Stimulated activated CD4-positive, alpha-beta T cell treated with anti-CD3 and anti-CD28 coated beads, Interleukin-2, amount 100 ng/mL, for 24 hours (primary cell): ENCODE measurements around the gene RPS13.
A peak's percentile ranks its signal among the peaks of the same experiment; 100 is the strongest.
"Not testable (repeated sequence)": the region's sequence is repeated elsewhere in the genome, so short reads cannot be mapped to it uniquely, and the experiment has no call there.

Experiments
- DNase-seq, 2 donors: peaks; one replicate each; pipeline ENCODE4 v3.0.0-alpha.2; 2020

Gene RPS13

DNA sequence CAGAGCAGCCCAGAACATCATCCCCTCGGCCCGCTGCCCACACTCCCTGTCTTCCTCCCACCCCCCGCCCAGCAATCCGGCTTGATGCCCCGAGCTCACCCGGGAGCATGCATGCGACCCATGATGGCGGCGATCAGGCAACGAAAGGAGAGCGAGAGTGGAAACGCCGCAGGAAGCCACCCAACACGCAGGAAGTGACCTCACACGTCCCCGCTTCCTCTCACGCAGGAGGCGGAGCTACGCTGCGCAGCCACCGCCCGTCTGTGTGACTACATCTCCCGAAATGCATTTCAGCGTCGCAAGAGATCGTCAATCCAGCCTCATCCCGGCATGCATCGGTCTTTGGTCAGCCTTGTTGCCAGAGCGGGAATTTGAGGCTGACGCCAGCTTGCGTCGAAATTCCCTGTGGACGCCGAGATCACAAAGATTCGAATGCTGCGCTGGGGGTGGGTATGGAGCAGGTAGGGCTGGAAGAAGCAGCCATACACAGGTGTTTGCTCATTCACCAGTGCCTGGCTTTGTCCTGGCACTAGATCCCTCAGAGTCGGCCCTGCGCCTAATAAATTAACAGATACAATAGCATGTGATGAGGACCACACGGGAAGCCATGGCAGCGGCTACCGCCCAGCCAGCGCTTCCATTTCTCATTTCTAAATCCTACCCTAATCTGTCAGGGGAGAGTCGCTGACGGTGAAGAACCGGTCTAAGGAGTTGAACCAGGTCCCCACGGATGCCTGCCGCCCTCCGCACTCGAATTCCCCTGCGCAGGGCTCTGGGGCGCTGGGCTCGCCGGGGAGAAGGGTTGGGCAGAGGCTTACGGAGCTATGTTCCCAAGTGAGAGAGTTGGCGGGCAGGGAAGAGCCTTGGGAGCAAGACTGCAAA, at the start of gene RPS13:
RPS13 (minus strand) TSS at position 148 of the 882 bp plus-strand sequence; CDS start at position 122, 26 bp downstream.
- DNase-seq = peak; percentile 91 to 94

DNA sequence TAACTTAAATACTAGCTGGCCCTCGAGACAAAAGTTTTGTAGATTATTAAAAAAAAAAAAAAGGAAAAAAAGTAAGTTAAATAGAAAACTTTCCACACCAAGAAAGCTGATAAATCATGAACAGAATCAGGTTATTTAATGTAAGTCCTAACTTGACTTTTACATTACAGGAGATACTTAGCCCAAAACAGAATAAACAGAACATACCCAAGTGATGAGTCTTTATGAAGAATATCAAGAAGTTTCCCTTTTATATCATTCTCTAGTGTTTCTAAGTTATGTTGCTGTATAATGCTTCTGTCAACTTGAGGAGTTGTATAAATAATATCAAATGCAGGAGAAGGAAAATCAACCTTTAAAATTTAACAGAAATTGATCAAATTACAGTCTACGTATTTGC, 44.5 kb upstream of the RPS13 start:
- DNase-seq = no peak

DNA sequence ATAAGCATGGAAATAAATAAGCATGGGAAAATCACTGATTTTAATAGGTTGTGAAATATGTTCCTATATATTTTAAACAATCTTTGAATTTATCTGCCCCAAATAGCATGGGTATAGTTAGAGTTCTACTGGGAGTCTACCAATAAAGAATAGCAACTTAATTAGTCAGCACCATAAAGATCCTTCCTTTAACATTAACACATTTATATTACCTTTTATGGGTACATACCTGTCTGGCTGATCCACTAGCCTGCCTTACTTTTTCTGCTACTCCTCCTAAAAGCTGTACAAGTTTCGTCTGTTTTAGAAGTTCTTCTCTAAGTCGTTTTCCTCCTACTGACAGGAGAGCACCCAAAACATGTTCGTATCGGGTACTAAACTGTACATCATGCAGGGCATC, 39.8 kb upstream of the RPS13 start:
- DNase-seq = no peak

DNA sequence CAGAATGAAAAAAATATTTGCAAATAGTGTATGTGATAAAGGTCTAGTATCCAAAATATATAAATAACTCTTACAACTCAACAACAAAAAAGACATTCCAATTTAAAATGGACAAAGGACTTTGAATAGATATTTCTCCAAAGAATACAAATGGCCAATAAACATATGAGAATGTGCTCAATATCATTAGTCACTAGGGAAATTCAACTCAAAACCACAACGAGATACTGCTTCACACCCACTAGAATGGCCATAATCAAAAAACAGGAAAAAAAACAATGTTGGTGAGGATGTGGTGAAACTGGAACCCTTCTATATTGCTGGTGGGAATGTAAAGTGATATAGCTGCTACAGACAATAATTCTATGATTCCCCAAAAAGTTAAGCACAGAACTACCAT, 38.6 kb upstream of the RPS13 start:
- no peak for DNase-seq

DNA sequence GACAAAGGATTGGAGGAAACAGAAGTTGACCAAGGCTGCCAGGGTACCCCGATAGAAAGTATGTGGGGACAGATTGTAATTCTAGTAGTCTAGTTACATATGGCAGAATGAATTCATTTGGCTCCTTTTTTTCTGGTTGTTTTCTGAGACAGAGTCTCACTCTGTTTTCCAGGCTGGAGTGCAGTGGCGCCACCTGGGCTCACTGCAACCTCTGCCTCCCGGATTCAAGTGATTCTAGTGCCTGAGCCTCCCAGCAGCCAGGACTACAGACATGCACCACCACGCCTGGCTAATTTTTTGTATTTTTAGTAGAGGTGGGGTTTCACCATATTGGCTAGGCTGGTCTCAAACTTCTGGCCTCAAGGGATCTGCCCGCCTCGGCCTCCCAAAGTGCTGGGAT, 30.3 kb upstream of the RPS13 start:
- not testable (repeated sequence) for DNase-seq

GRCh38 chr11:17105404-17106040, 28.1 kb upstream of the RPS13 start:
- DNase-seq = not testable (repeated sequence)

DNA sequence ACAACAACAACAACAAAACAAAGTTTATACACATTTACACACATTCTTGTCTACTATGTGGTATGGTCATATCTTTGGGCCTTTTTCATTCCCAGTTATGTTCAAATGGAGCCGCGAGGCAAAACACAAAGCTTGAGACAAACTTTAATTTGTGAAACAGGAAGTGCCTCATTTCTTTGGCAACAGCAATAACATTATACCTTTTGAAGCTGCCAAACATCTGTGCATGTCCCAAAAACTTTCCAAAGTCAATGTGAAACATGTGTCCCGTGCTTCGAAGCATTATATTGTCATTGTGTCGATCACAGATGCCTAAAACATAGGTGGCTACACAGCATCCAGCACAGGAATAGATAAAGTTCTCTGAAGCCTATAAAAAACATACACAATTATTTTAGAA, 25.0 kb upstream of the RPS13 start:
- DNase-seq = no peak

DNA sequence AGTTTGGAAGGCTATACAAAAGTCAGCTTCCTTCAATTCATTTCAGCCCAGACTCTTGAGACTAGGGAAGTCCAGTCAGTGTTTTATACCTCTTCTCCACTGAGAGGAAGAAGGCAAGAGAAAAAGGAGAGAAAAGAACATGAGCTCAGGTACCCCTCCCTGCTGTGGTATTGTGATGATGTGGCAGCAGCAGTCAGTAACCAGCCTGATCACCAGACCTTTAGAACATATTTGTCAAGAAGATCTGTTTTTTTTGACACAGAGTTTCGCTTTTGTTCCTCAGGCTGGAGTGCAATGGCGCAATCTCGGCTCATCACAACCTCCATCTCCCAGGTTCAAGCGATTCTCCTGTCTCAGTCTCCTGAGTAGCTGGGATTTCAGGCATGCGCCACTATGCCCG, 21.2 kb upstream of the RPS13 start:
- no peak for DNase-seq

DNA sequence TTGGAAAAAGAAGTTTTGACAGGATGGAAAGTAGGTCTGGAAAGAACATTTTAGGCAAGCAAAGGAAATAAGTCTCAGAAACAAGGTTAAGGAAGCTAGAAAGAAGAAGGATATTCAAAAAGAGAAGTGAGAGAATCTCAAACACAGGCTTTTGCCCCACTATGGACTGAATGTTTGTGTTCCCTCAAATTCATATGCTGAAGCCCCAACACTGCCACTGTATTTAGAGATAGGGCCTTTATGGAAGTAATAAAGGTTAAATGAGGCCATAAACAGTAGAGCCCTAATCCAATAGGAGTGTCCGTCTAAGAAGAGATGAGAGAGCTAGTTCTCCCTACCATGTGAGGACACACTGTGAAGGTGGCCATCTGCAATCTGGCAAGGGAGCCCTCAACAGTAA, 20.6 kb upstream of the RPS13 start:
- no peak for DNase-seq

DNA sequence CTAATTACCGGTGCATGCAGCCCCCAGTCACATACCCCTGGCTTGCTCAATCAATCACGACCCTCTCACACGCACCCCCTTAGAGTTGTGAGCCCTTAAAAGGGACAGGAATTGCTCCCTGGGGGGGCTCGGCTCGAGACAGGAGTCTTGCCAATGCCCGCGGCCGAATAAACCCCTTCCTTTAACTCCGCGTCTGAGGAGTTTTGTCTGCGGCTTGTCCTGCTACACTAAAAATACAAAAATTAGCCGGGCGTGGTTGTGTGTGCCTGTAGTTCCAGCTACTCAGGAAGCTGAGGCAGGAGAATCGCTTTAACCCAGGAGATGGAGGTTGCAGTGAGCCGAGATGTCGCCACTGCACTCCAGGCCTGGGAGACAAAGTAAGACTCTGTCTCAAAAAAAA, 8.5 kb upstream of the RPS13 start:
- DNase-seq = not testable (repeated sequence)

DNA sequence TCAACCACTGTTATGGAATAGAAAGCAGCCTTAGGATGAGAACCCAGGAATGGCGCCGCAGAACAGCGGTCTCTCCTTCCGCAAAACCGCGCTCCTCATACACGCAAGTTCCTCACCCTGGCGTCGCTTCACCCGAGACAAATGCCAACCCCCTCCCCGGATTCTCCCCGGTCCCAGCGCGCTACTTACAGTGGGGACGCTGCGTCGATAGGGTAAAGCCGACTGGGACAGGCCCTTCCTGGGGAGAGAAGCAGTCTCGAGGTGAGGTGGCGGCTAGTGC, 287 bp downstream of the RPS13 start:
- DNase-seq = no peak

DNA sequence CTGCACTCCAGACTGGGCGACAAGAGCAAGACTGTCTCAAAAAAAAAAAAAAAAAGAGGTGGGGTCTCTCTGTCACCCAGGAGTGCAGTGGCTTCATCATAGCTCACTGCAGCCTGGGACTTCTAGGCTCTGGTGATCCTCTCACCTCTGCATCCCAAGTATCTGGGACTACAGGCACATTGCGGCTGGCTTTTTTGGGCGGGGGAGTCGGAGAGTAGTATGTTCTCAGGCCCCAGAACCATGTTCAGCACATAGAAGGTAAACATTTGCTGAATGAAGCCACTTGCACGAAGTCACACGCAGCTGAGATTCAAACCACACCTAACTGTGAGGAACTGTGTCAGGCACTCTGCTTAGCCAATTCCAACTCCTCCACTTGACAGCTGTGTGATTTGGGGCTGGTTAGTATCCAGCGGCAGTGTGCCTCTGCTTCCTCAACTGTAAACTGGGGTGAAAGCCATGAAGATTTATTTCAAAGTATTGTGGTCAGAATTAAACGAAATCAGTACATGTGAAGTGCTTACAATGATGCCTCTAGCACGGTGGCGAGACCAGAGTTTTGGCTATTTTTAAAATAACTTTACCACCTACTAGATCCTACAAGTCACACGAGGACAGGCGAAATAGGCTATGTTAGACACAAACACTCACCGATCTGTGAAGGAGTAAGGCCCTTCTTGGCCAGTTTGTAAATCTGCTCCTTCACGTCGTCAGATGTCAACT, 789 bp downstream of the RPS13 start:
- no peak for DNase-seq

GRCh38 chr11:17075506-17075905, 2.0 kb downstream of the RPS13 start:
- no peak for DNase-seq

DNA sequence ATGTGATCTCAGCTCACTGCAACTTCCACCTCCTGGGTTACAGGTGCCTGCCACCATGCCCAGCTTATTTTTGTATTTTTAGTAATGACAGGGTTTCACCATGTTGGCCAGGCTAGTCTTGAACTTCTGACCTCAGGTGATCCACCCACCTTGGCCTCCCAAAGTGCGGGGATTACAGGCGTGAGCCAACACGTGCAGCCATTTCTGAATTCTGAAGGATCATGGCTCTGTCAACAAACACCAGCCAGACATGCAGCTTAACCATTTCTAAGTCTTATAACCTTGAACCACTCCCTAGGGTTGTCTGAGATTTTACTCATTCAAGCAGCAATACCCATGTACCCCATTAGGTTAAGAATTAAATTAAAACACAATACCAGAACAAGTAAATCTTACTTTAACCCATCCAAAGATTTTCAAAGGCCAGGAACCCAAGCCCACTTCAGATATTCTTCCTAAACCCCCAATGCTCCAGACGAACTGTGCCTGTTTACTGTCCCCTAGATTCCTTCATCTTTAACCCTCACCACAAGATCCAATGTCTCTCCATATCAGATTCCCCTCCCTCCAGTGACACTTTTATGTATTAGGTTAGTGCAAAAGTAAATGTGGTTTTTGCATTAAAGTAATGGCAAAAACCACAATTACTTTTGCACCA, 4.0 kb downstream of the RPS13 start:
- DNase-seq = no peak

DNA sequence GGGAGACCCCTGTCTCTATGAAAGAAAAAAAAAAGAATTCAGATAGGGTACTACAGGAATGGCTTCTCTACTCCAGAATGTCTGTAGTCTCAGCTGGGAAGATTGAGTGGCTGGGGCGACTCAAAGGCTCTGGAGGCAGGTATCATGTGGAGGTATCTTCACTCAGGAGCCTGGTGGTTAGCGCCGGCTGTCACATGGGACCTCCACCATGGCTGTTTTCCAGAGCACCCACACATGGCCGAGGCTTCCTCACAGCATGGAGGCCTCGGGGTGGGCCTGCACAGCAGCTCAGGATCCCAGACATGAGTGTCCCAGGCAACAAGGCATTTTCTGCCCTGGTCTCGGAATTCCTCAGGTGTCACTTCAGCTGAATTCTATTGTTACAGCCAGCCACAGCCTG, 10.1 kb downstream of the RPS13 start:
- DNase-seq = no peak

DNA sequence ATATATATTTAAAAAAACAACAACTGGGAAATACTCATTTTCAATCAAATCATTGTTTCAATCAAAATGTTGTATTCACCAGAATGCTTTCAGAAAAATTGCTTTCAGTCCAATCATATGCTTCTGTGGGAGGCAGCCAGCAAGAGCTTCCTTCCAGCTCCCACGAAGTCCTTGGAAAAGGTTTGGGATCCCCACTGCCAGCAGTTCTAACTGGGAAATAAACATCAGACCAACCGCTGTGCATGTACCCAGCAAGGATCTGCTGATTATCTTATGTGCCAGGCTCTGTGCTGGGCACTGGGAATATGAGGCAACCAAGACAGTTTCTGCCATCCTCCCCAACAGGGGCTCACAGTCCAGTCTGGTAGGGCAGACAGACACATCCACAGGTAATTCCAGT, 10.8 kb downstream of the RPS13 start:
- no peak for DNase-seq

DNA sequence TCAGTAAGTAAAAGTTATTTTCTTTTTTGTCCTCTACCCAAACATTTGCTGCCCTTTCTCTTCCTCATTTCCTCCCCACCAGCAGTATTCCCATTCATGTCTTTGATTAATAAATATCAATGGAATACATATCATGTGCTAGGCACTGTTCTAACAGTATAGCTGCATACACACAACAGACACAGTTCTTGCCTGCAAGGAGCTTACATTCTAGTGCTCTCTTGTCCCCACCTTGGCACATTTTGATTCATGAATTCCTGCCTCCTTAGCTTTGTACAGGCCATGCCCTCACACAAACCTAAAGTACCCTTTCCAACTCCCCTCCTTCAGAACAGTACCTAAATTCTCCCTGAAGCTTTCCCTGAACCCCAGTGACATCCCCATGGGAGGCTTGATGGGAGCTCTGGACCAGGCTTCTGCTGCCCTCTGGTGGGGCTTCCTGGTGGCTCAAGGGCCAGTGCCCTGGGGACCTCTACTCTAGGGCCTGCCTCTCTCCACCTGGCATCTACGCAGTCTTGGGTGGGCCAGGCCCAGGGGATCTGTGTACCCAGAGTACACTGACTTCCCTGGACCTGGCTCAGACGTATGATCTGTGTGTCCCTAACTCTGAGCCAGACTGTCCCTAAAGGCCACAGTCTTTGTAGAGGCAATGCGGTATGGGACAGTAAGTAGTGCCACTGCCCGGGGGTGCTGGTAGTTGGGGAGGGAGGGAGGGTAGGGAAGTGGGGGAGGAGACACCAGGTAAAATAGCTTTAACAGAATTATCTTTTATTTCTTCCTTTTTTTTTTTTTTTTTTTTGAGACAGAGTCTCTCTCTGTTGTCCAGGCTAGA, 14.1 kb downstream of the RPS13 start:
- peak; percentile 73 to 76 for DNase-seq

GRCh38 chr11:17051146-17051545, 26.3 kb downstream of the RPS13 start:
- DNase-seq = not testable (repeated sequence)

- not testable (repeated sequence) for DNase-seq
These were observed 29.0 kb downstream of the RPS13 start for GRCh38 chr11:17048491-17048890.

DNA sequence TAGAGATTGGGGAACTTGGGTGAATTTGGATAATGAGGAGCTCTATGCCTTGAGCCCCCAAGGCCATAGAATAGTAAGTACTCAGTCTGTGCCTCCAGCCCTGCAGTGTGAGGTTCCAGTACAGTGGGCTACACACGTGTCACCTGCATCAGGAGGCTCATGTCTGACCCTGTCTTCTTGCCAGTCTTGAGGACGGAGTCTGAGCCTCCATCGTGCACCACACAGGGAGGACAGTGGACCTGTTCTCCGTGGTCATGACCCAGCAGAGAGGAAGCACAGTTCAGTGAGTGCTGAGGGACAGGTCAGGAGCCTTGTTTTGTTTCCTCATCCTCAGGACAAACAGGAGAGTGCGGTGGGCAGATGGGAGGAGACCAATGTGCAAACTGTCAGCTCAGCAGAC, 30.8 kb downstream of the RPS13 start:
- no peak for DNase-seq

GRCh38 chr11:17036666-17037658, 40.5 kb downstream of the RPS13 start:
- DNase-seq = no peak
